ENCODE measurements around the gene NFIC.

The NFIC gene

DNA sequence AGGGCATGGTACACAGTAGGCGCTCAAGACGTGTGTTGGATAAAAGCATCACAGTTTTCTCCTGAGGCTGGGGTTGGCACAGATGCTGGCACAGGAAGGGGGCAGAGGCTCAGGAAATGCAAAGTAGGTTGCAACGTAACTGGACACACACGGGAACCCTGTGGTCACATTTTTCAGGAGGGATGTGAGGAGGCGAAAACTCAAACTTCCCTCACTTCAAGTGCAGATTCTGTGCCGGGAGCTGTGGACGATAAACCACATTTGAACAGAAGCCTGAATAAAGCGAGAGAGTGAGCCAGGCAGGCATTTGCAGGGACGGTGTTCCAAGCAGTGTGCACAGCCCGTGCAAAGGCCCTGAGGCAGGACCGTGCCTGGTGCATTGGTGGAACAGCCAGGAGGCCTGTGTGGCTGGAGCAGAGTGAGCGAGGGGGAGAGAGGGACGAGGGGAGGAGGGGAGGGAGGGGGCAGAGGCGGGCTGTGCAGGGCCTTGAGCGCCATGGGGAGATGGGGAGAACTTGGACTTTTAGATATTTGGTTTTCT is 40.3 kb downstream of the NFIC start:
- ATAC-seq, result no peak
- no peak for TF ChIP-seq CSDC2 (CRISPR knock-in tag; IDR thresholded peaks at IDR 0.05)
- TF ChIP-seq ARNTL (CRISPR knock-in tag; IDR thresholded peaks at IDR 0.05; ENCODE audit: borderline replicate concordance, low read depth), result no peak
- TF ChIP-seq, protein P1, sequence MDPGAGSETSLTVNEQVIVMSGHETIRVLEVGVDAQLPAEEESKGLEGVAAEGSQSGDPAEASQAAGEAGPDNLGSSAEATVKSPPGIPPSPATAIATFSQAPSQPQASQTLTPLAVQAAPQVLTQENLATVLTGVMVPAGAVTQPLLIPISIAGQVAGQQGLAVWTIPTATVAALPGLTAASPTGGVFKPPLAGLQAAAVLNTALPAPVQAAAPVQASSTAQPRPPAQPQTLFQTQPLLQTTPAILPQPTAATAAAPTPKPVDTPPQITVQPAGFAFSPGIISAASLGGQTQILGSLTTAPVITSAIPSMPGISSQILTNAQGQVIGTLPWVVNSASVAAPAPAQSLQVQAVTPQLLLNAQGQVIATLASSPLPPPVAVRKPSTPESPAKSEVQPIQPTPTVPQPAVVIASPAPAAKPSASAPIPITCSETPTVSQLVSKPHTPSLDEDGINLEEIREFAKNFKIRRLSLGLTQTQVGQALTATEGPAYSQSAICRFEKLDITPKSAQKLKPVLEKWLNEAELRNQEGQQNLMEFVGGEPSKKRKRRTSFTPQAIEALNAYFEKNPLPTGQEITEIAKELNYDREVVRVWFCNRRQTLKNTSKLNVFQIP (CRISPR knock-in tag; IDR thresholded peaks at IDR 0.05; ENCODE audit: borderline replicate concordance, low read depth), result no peak
- no peak for TF ChIP-seq ZNF565 (CRISPR knock-in tag; conservative IDR thresholded peaks at IDR 0.05; ENCODE audit: low read depth)
- TF ChIP-seq ESRRG (CRISPR knock-in tag; IDR thresholded peaks at IDR 0.05), result no peak
- no peak for TF ChIP-seq ZNF8 (CRISPR knock-in tag; IDR thresholded peaks at IDR 0.05)
- no peak for TF ChIP-seq RARB (CRISPR knock-in tag; IDR thresholded peaks at IDR 0.05)
- no peak for TF ChIP-seq ZFP3 (CRISPR knock-in tag; IDR thresholded peaks at IDR 0.05)
- no peak for TF ChIP-seq TOX (CRISPR knock-in tag; IDR thresholded peaks at IDR 0.05; ENCODE audit: borderline replicate concordance)
- TF ChIP-seq ISL1 (CRISPR knock-in tag; IDR thresholded peaks at IDR 0.05), result no peak
- TF ChIP-seq BACH2 (CRISPR knock-in tag; IDR thresholded peaks at IDR 0.05; ENCODE audit: borderline replicate concordance), result no peak
- no peak for TF ChIP-seq CSRNP3 (CRISPR knock-in tag; IDR thresholded peaks at IDR 0.05)
- no peak for TF ChIP-seq SNAI2 (CRISPR knock-in tag; IDR thresholded peaks at IDR 0.05)
- TF ChIP-seq ZNF70 (CRISPR knock-in tag; IDR thresholded peaks at IDR 0.05), result no peak
- no peak for TF ChIP-seq PATZ1 (CRISPR knock-in tag; IDR thresholded peaks at IDR 0.05; ENCODE audit: borderline replicate concordance)

DNA sequence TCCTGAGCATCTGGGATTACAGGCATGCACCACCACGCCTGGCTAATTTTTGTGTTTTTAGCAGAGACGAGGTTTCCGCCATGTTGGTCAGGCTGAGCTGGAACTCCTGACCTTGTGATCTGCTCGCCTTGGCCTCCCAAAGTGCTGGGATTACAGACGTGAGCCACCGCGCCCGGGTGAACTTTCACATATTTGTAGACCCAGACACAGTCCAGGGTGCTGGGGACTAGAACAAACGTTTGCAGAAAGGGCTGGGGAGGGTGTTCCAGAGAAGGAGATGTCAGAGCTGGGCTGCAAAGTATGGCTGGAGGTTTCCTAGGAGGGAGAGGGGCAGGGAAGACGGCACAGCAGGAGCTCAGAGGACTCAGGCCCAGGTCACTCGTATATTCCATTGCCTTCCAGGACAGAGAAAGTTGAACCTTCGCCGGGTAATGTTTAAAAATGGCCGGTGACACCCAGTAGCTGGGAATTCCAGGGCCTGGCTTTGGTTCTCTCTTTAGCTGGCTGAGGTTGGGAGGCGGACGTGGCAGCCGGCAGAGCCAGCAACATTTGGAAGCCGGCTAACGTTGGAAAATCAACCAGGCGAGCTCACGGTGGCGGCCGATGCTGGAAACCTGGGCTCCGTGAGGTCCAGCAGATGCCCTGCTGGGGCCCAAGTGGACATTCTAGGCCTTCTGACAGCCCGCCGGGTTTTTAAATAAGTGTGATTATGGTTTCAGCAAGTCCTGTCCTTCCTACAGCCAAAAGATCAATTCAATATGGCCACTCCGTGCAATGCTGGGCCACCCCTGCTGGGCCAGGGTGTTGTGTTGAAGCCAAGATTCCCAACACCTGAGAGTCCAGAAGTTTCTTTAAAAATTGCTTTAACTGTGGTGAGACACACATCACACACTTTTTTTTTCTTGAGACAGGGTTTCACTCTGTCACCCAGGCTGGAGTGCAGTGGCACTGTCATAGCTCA is 41.5 kb downstream of the NFIC start:
- no peak for ATAC-seq
- TF ChIP-seq CREB5 (CRISPR knock-in tag; IDR thresholded peaks at IDR 0.05; ENCODE audit: low read depth) (no peak), ZC3H10 (CRISPR knock-in tag; IDR thresholded peaks at IDR 0.05) (no peak), ZNF8 (CRISPR knock-in tag; IDR thresholded peaks at IDR 0.05) (no peak), ZNF565 (CRISPR knock-in tag; conservative IDR thresholded peaks at IDR 0.05; ENCODE audit: low read depth) (no peak), RARB (CRISPR knock-in tag; IDR thresholded peaks at IDR 0.05) (no peak), CSRNP3 (CRISPR knock-in tag; IDR thresholded peaks at IDR 0.05) (no peak), TOX (CRISPR knock-in tag; IDR thresholded peaks at IDR 0.05; ENCODE audit: borderline replicate concordance) (no peak), PPARA (CRISPR knock-in tag; IDR thresholded peaks at IDR 0.05; ENCODE audit: borderline replicate concordance) (no peak), OSR1 (CRISPR knock-in tag; IDR thresholded peaks at IDR 0.05) (no peak)
- TF ChIP-seq, protein P1 (CRISPR knock-in tag; IDR thresholded peaks at IDR 0.05; ENCODE audit: borderline replicate concordance, low read depth), result no peak
